GM21528 (cell line): ENCODE results near the gene SERPINB5.

Source experiments
- ATAC-seq: cut with Tn5 transposase; IDR thresholded peaks from one replicate; pipeline ENCODE4 v1.9.1; 2021; ENCODE audit warnings: mild to moderate bottlenecking, moderate library complexity; ENCODE audit not compliant: unreplicated experiment, low FRiP score

SERPINB5 gene

GRCh38 chr18:63520053-63520685 lies 43.4 kb downstream of the SERPINB5 start:
- ATAC-seq, result no peak

GRCh38 chr18:63523660-63524059 lies 46.9 kb downstream of the SERPINB5 start:
- ATAC-seq, result no peak

- ATAC-seq, result no peak
These were observed 50.5 kb downstream of the SERPINB5 start for GRCh38 chr18:63527251-63527650.

- ATAC-seq, result no peak
These were observed 52.2 kb downstream of the SERPINB5 start for GRCh38 chr18:63528863-63529492.

- ATAC-seq, result no peak
These were observed 55.7 kb downstream of the SERPINB5 start for GRCh38 chr18:63532471-63532870.

- ATAC-seq, result no peak
These were observed 57.9 kb downstream of the SERPINB5 start for GRCh38 chr18:63534615-63535014.

- ATAC-seq, result no peak
These were observed 63.2 kb downstream of the SERPINB5 start for GRCh38 chr18:63539904-63540510.

GRCh38 chr18:63542069-63542468 lies 65.3 kb downstream of the SERPINB5 start, which contains the start of gene SERPINB12:
Gene SERPINB12 (plus strand): TSS chr18:63542369. CDS start chr18:63556160, 13,791 bp downstream.
- ATAC-seq, result no peak

- no peak for ATAC-seq
These were observed 67.3 kb downstream of the SERPINB5 start for GRCh38 chr18:63544017-63544416.

- no peak for ATAC-seq
These were observed 68.2 kb downstream of the SERPINB5 start for GRCh38 chr18:63545000-63545399.

GRCh38 chr18:63550068-63550467 lies 73.3 kb downstream of the SERPINB5 start:
- ATAC-seq, result no peak

- no peak for ATAC-seq
These were observed 75.0 kb downstream of the SERPINB5 start for GRCh38 chr18:63551769-63552168.

- no peak for ATAC-seq
These were observed 75.8 kb downstream of the SERPINB5 start for GRCh38 chr18:63552581-63552980.

- ATAC-seq, result no peak
These were observed 76.3 kb downstream of the SERPINB5 start for GRCh38 chr18:63553081-63553480.
